Suprapubic skin (tissue), 4 donors: ENCODE data around the gene HECW1.

Experiments
- EP300 ChIP-seq: sonication (generic); formaldehyde crosslinking; IDR thresholded peaks from one replicate; pipeline ENCODE4 v1.6.1; 2017; ENCODE audit warnings: antibody characterized with exemption
- POLR2A ChIP-seq, 2 donors: fragments of 450-650 bp; IDR thresholded peaks; one replicate each; pipeline ENCODE4 v1.6.1; 2017; ENCODE audit warnings: antibody characterized with exemption in 2 of 2, mild to moderate bottlenecking in 2 of 2, moderate library complexity in 2 of 2
- POLR2AphosphoS5 ChIP-seq, 3 donors: sonication (generic); formaldehyde crosslinking; IDR thresholded peaks; one replicate each; pipeline ENCODE4 v1.6.1; 2017; ENCODE audit warnings: antibody characterized with exemption in 3 of 3
- TF ChIP-seq, protein P1 (sequence below), 2 donors: fragments of 200-600 bp in 1 of 2; fragments of 450-650 bp in 1 of 2; sonication (generic) in 1 of 2; IDR thresholded peaks; one replicate each; pipeline ENCODE4 v1.5.1; 2016 to 2019; ENCODE audit warnings: antibody characterized with exemption in 2 of 2, mild to moderate bottlenecking in 1 of 2, moderate library complexity in 1 of 2

DNA sequence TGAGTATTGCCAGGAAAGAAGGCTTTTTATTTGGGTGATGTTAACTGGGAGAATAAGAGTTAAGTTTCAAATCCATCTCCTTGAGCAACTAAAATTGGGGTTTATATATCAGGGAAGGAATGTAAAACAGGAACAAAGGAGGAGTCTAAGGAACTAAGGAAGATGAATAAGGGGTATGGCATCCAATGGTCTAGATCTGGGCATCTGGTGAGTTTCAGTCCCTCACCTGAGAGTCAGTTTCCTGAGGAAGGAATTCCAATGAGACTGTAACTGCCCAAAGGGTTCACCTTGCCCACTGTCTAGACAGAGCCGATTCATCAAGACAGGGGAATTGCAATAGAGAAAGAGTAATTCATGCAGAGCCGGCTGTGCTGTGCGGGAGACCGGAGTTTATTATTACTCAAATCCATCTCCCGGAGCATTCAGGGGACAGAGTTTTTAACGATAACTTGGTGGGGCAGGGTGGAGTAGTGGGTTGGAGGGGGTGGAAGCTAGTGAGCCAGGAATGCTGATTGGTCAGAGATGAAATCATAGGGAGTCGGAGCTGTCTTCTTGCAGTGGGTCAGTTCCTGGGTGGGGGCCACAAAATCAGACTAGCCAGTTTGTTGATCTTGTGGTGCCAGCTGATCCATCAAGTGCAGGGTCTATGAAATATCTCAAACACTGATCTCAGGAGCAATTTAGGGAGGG lies 282.1 kb downstream of the HECW1 start:
- TF ChIP-seq POLR2AphosphoS5 (IDR thresholded peaks at IDR 0.05): no peak
- TF ChIP-seq, protein P1, sequence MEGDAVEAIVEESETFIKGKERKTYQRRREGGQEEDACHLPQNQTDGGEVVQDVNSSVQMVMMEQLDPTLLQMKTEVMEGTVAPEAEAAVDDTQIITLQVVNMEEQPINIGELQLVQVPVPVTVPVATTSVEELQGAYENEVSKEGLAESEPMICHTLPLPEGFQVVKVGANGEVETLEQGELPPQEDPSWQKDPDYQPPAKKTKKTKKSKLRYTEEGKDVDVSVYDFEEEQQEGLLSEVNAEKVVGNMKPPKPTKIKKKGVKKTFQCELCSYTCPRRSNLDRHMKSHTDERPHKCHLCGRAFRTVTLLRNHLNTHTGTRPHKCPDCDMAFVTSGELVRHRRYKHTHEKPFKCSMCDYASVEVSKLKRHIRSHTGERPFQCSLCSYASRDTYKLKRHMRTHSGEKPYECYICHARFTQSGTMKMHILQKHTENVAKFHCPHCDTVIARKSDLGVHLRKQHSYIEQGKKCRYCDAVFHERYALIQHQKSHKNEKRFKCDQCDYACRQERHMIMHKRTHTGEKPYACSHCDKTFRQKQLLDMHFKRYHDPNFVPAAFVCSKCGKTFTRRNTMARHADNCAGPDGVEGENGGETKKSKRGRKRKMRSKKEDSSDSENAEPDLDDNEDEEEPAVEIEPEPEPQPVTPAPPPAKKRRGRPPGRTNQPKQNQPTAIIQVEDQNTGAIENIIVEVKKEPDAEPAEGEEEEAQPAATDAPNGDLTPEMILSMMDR (IDR thresholded peaks at IDR 0.05): no peak
- no peak for TF ChIP-seq POLR2A (IDR thresholded peaks at IDR 0.05)
- TF ChIP-seq EP300: no peak
